Natural killer cell (primary cell): ENCODE data around the gene TDRD6. TPM values are rescaled to one million over a fixed set of nuclear protein-coding genes. Genes with fewer than 3 reads are reported as not detected.

ENCODE experiments used
- ATAC-seq, 3 donors: fragments of 150-1000 bp in 2 of 3; fragments of 200-7000 bp in 1 of 3; cut with Tn5 transposase; 1 replicate in 1 of 3; 2 replicates in 2 of 3; pipeline ENCODE4 v1.10.0; 2021; ENCODE audit warnings: mild to moderate bottlenecking in 2 of 3, moderate library complexity in 2 of 3
- DNase-seq, 2 donors: peaks; one replicate each; pipeline versions ENCODE4 v3.0.0 to v3.0.0-alpha.2; 2013 to 2021; ENCODE audit warnings: mixed read lengths in 1 of 2
- H3K27ac ChIP-seq: one replicate; pipeline ENCODE4 v1.5.1; 2013; ENCODE audit warnings: mild to moderate bottlenecking, low read length
- H3K27me3 ChIP-seq: one replicate; pipeline ENCODE4 v1.6.1; 2013; ENCODE audit warnings: low read length; ENCODE audit not compliant: control insufficient read depth, insufficient read depth
- H3K36me3 ChIP-seq: one replicate; pipeline ENCODE4 v1.6.1; 2013; ENCODE audit warnings: low read length; ENCODE audit not compliant: control insufficient read depth, insufficient read depth
- H3K4me1 ChIP-seq: one replicate; pipeline ENCODE4 v1.6.1; 2013; ENCODE audit warnings: low read length; ENCODE audit not compliant: control insufficient read depth, insufficient read depth
- H3K4me3 ChIP-seq: one replicate; pipeline ENCODE4 v1.5.1; 2013; ENCODE audit warnings: low read length
- H3K9me3 ChIP-seq: one replicate; pipeline ENCODE4 v1.6.1; 2013; ENCODE audit warnings: low read length; ENCODE audit not compliant: control insufficient read depth, insufficient read depth
- H3K27ac Mint-ChIP-seq, 2 donors: one replicate each; pipeline ENCODE4 v1.8.0; 2022; ENCODE audit warnings: mild to moderate bottlenecking in 2 of 2, mixed read lengths in 2 of 2, moderate library complexity in 1 of 2
- H3K27me3 Mint-ChIP-seq, 2 donors: one replicate each; pipeline ENCODE4 v1.8.0; 2022; ENCODE audit warnings: low read depth in 2 of 2, mixed read lengths in 2 of 2
- H3K36me3 Mint-ChIP-seq: one replicate; pipeline ENCODE4 v1.8.0; 2022; ENCODE audit warnings: mixed read lengths
- H3K4me1 Mint-ChIP-seq, 2 donors: one replicate each; pipeline ENCODE4 v1.8.0; 2022; ENCODE audit warnings: mixed read lengths in 2 of 2
- H3K4me3 Mint-ChIP-seq: one replicate; pipeline ENCODE4 v1.8.0; 2022; ENCODE audit warnings: mild to moderate bottlenecking, moderate library complexity, mixed read lengths
- H3K9me3 Mint-ChIP-seq, 2 donors: one replicate each; pipeline ENCODE4 v1.8.0; 2022; ENCODE audit warnings: mixed read lengths in 2 of 2
- WGBS: methylation state at CpG from one replicate; pipeline ENCODE4 v1.1.7; 2013; ENCODE audit warnings: missing lambda C conversion rate; ENCODE audit not compliant: insufficient coverage; 5-methylcytosine and 5-hydroxymethylcytosine counted together
- intact Hi-C: fragments of 100-400 bp; cut with micrococcal nuclease; formaldehyde crosslinking; loops from one replicate; pipeline ENCODE4 v1.14.2; 2022
- total RNA-seq, 4 donors: library from RNA; stranded (reverse); fragments of 120-200 nt in 1 of 4; gene quantifications; one replicate each; pipeline versions ENCODE4 v1.2.3 to v1.2.4, GENCODE V29; 2013 to 2022
- TF ChIP-seq, protein P1 (sequence below): fragments of 200-600 bp; IDR thresholded peaks from one replicate; pipeline ENCODE4 v1.8.0; 2022; ENCODE audit warnings: antibody characterized with exemption

TDRD6 gene
- total RNA-seq, 3 donors from 2014 or later (not counting 1 experiment from before 2014, with no cell fraction given) = not detected

- Histone ChIP-seq H3K36me3 (no peaks in the 10 kb centered on the region), H3K27ac (no peak overlapping the region), H3K27me3 (no peaks in the 10 kb centered on the region), H3K4me3 (no peak overlapping the region), H3K9me3 (no peaks in the 10 kb centered on the region), H3K4me1 (no peaks in the 10 kb centered on the region)
- TF ChIP-seq, protein P1, sequence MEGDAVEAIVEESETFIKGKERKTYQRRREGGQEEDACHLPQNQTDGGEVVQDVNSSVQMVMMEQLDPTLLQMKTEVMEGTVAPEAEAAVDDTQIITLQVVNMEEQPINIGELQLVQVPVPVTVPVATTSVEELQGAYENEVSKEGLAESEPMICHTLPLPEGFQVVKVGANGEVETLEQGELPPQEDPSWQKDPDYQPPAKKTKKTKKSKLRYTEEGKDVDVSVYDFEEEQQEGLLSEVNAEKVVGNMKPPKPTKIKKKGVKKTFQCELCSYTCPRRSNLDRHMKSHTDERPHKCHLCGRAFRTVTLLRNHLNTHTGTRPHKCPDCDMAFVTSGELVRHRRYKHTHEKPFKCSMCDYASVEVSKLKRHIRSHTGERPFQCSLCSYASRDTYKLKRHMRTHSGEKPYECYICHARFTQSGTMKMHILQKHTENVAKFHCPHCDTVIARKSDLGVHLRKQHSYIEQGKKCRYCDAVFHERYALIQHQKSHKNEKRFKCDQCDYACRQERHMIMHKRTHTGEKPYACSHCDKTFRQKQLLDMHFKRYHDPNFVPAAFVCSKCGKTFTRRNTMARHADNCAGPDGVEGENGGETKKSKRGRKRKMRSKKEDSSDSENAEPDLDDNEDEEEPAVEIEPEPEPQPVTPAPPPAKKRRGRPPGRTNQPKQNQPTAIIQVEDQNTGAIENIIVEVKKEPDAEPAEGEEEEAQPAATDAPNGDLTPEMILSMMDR = no peak
- 85% methylated on average over 3 of the region's 5 CpGs for WGBS
- intact Hi-C loops = no loop called here
- ATAC-seq (no peak), DNase-seq (no peak)
- no peaks in the 10 kb centered on the region for H3K4me1 Mint-ChIP-seq
- H3K4me3 Mint-ChIP-seq = no peak overlapping the region
- peaks cover 2 to 4% of the 10 kb centered on the region in 2 donors for H3K9me3 Mint-ChIP-seq
- peaks cover 12 to 24% of the 10 kb centered on the region in 2 donors for H3K27me3 Mint-ChIP-seq
- H3K27ac Mint-ChIP-seq = no peak overlapping the region
- no peaks in the 10 kb centered on the region for H3K36me3 Mint-ChIP-seq
Measured at GRCh38 chr6:46748940-46749503, 61.3 kb downstream of the TDRD6 start.

- intact Hi-C loops = no loop called here
- Histone ChIP-seq H3K4me1 (no peaks in the 10 kb centered on the region), H3K27ac (no peak overlapping the region), H3K4me3 (no peak overlapping the region), H3K27me3 (no peaks in the 10 kb centered on the region), H3K36me3 (no peaks in the 10 kb centered on the region), H3K9me3 (no peaks in the 10 kb centered on the region)
- Mint-ChIP-seq H3K27ac (no peak overlapping the region), H3K4me1 (no peaks in the 10 kb centered on the region), H3K36me3 (no peaks in the 10 kb centered on the region), H3K9me3 (peaks cover 0 to 4% of the 10 kb centered on the region in 2 donors), H3K27me3 (peaks cover 12 to 19% of the 10 kb centered on the region in 2 donors), H3K4me3 (no peak overlapping the region)
- WGBS = 93% methylated on average over 5 of the region's 5 CpGs
- DNase-seq (no peak), ATAC-seq (no peak)
- TF ChIP-seq, protein P1 = no peak
Measured at GRCh38 chr6:46749731-46750130, 62.0 kb downstream of the TDRD6 start.

- Mint-ChIP-seq H3K4me1 (no peaks in the 10 kb centered on the region), H3K4me3 (no peak overlapping the region), H3K27ac (no peak overlapping the region), H3K9me3 (no peaks in the 10 kb centered on the region), H3K36me3 (no peaks in the 10 kb centered on the region), H3K27me3 (peaks cover 3 to 6% of the 10 kb centered on the region in 2 donors)
- ATAC-seq (no peak), DNase-seq (no peak)
- Histone ChIP-seq H3K36me3 (no peaks in the 10 kb centered on the region), H3K4me1 (no peaks in the 10 kb centered on the region), H3K27ac (no peak overlapping the region), H3K27me3 (no peaks in the 10 kb centered on the region), H3K4me3 (no peak overlapping the region), H3K9me3 (no peaks in the 10 kb centered on the region)
- WGBS = 90% methylated on average over 3 of the region's 3 CpGs
- intact Hi-C loops = no loop called here
- TF ChIP-seq, protein P1 = no peak
Measured at GRCh38 chr6:46751658-46752057, 64.0 kb downstream of the TDRD6 start.

Other genes starting within 250 kb of the TDRD6 start
- gene RCAN2, start 196.4 kb upstream of the TDRD6 start, total RNA-seq = under 1 TPM in 1 of 3 donors, not detected in 2; 0.43 TPM
- not detected for gene CYP39A1, start 35.1 kb upstream of the TDRD6 start, total RNA-seq
- gene SLC25A27, start 34.9 kb upstream of the TDRD6 start, total RNA-seq = 1 to 10 TPM in 1 of 3 donors, not detected in 2; 1.7 TPM
- 1 to 10 TPM in 1 of 3 donors, not detected in 2; 1.1 TPM for gene PLA2G7, start 47.5 kb downstream of the TDRD6 start, total RNA-seq
- gene ANKRD66, start 59.0 kb downstream of the TDRD6 start, total RNA-seq = not detected
- not detected for gene MEP1A, start 105.5 kb downstream of the TDRD6 start, total RNA-seq
- gene ADGRF5, start 234.1 kb downstream of the TDRD6 start, total RNA-seq = not detected